Trophoblast cell (in vitro differentiated cells and primary cell): ENCODE measurements around the gene IFNAR1.

ENCODE experiments used
- DNase-seq, 2 donors: peaks; one replicate each; pipeline ENCODE4 v3.0.0-alpha.2; 2016
- H2AFZ ChIP-seq: 2 replicates; pipeline ENCODE4 v1.6.1; 2013; ENCODE audit warnings: low read length, moderate library complexity, mild to moderate bottlenecking; ENCODE audit not compliant: insufficient read depth, poor library complexity
- H2AK5ac ChIP-seq: 2 replicates; pipeline ENCODE4 v1.6.1; 2013; ENCODE audit warnings: mild to moderate bottlenecking, low read length
- H2BK120ac ChIP-seq: 2 replicates; pipeline ENCODE4 v1.6.1; 2013; ENCODE audit warnings: low read length, mild to moderate bottlenecking, moderate library complexity; ENCODE audit not compliant: insufficient read depth, poor library complexity
- H2BK12ac ChIP-seq: 2 replicates; pipeline ENCODE4 v1.6.1; 2013; ENCODE audit warnings: mild to moderate bottlenecking, low read length, moderate library complexity
- H2BK5ac ChIP-seq: 2 replicates; pipeline ENCODE4 v1.6.1; 2013; ENCODE audit warnings: low read length, low read depth, moderate library complexity, mild to moderate bottlenecking; ENCODE audit not compliant: poor library complexity
- H3K14ac ChIP-seq: 2 replicates; pipeline ENCODE4 v1.6.1; 2013; ENCODE audit warnings: mild to moderate bottlenecking, low read length
- H3K18ac ChIP-seq: 2 replicates; pipeline ENCODE4 v1.6.1; 2013; ENCODE audit warnings: mild to moderate bottlenecking, low read length
- H3K23ac ChIP-seq: 2 replicates; pipeline ENCODE4 v1.6.1; 2013; ENCODE audit warnings: low read length
- H3K27ac ChIP-seq: 2 replicates; pipeline ENCODE4 v1.5.1; 2013; ENCODE audit warnings: low read depth, mild to moderate bottlenecking, inconsistent platforms, low read length, moderate library complexity
- H3K27me3 ChIP-seq: 2 replicates; pipeline ENCODE4 v1.6.1; 2013; ENCODE audit warnings: inconsistent platforms, mild to moderate bottlenecking, low read length, moderate library complexity; ENCODE audit not compliant: insufficient read depth
- H3K36me3 ChIP-seq, 2 experiments: 1 replicate in 1 of 2; 2 replicates in 1 of 2; pipeline ENCODE4 v1.6.1; 2013; ENCODE audit warnings: low read length in 2 of 2, mild to moderate bottlenecking in 2 of 2, moderate library complexity in 1 of 2; ENCODE audit not compliant: insufficient read depth in 2 of 2, control insufficient read depth in 1 of 2
- H3K4ac ChIP-seq: 2 replicates; pipeline ENCODE4 v1.6.1; 2013; ENCODE audit warnings: low read depth, mild to moderate bottlenecking, low read length, moderate library complexity
- H3K4me1 ChIP-seq, 2 experiments: 1 replicate in 1 of 2; 2 replicates in 1 of 2; pipeline ENCODE4 v1.6.1; 2013; ENCODE audit warnings: low read length in 2 of 2, mild to moderate bottlenecking in 2 of 2, moderate library complexity in 1 of 2; ENCODE audit not compliant: insufficient read depth in 2 of 2, control insufficient read depth in 1 of 2
- H3K4me2 ChIP-seq: 2 replicates; pipeline ENCODE4 v1.6.1; 2013; ENCODE audit warnings: inconsistent platforms, mild to moderate bottlenecking, low read length, moderate library complexity
- H3K4me3 ChIP-seq: 2 replicates; pipeline ENCODE4 v1.5.1; 2013; ENCODE audit warnings: mild to moderate bottlenecking, low read depth, low read length, inconsistent platforms
- H3K79me1 ChIP-seq: one replicate; pipeline ENCODE4 v1.6.1; 2013; ENCODE audit warnings: low read length
- H3K79me2 ChIP-seq: 2 replicates; pipeline ENCODE4 v1.6.1; 2013; ENCODE audit warnings: low read length, mild to moderate bottlenecking; ENCODE audit not compliant: control insufficient read depth, insufficient read depth, poor library complexity
- H3K9ac ChIP-seq: 2 replicates; pipeline ENCODE4 v1.6.1; 2013; ENCODE audit warnings: mild to moderate bottlenecking, low read length
- H3K9me3 ChIP-seq: 2 replicates; pipeline ENCODE4 v1.6.1; 2013; ENCODE audit warnings: low read depth, mild to moderate bottlenecking, control low read depth, inconsistent platforms, low read length; ENCODE audit not compliant: insufficient read depth
- H4K12ac ChIP-seq: 2 replicates; pipeline ENCODE4 v1.6.1; 2013; ENCODE audit warnings: low read depth, mild to moderate bottlenecking, low read length, moderate library complexity
- H4K8ac ChIP-seq: 2 replicates; pipeline ENCODE4 v1.6.1; 2013; ENCODE audit warnings: low read depth, mild to moderate bottlenecking, low read length, moderate library complexity
- H4K91ac ChIP-seq: one replicate; pipeline ENCODE4 v1.6.1; 2013; ENCODE audit warnings: low read depth, mild to moderate bottlenecking, low read length, moderate library complexity
- WGBS: extraction: QIAGEN DNeasy Blood & Tissue Kit; methylation state at CpG from one replicate; pipeline ENCODE4 v1.1.7; 2013; ENCODE audit warnings: missing lambda C conversion rate; ENCODE audit not compliant: insufficient read length, insufficient coverage; ENCODE audit errors: extremely low coverage; 5-methylcytosine and 5-hydroxymethylcytosine counted together

Gene IFNAR1

GRCh38 chr21:33373451-33373850 is 48.7 kb downstream of the IFNAR1 start:
- H3K79me2 ChIP-seq, result no peaks in the 10 kb centered on the region
- H3K14ac ChIP-seq, result no peak overlapping the region
- H2AFZ ChIP-seq, result no peak overlapping the region
- H4K91ac ChIP-seq, result no peak overlapping the region
- no peak overlapping the region for H3K4ac ChIP-seq
- H3K36me3 ChIP-seq, result peaks cover 0 to 1% of the 10 kb centered on the region in 2 experiments
- H4K8ac ChIP-seq, result no peak overlapping the region
- no peak overlapping the region for H3K4me3 ChIP-seq
- H3K79me1 ChIP-seq, result no peaks in the 10 kb centered on the region
- no peak for DNase-seq
- WGBS, result no CpG with 5 or more reads among the region's 2 CpGs
- H3K18ac ChIP-seq, result no peak overlapping the region
- no peak overlapping the region for H2BK5ac ChIP-seq
- peaks cover 0 to 3% of the 10 kb centered on the region in 2 experiments for H3K4me1 ChIP-seq
- H2AK5ac ChIP-seq, result no peak overlapping the region
- no peak overlapping the region for H3K9ac ChIP-seq
- H3K23ac ChIP-seq, result no peak overlapping the region
- no peak overlapping the region for H2BK120ac ChIP-seq
- H3K27ac ChIP-seq, result no peak overlapping the region
- H2BK12ac ChIP-seq, result no peak overlapping the region
- H3K27me3 ChIP-seq, result no peaks in the 10 kb centered on the region
- no peak overlapping the region for H3K4me2 ChIP-seq
- H3K9me3 ChIP-seq, result peaks cover 6% of the 10 kb centered on the region
- H4K12ac ChIP-seq, result no peak overlapping the region

- no peak overlapping the region for H4K8ac ChIP-seq
- H3K9me3 ChIP-seq, result peaks cover 3% of the 10 kb centered on the region
- H3K4ac ChIP-seq, result no peak overlapping the region
- H4K91ac ChIP-seq, result no peak overlapping the region
- WGBS, result no CpG with 5 or more reads among the region's 2 CpGs
- no peak for DNase-seq
- no peaks in the 10 kb centered on the region for H3K79me1 ChIP-seq
- H2AK5ac ChIP-seq, result no peak overlapping the region
- no peak overlapping the region for H2AFZ ChIP-seq
- no peak overlapping the region for H4K12ac ChIP-seq
- H2BK120ac ChIP-seq, result no peak overlapping the region
- no peaks in the 10 kb centered on the region for H3K36me3 ChIP-seq
- H3K18ac ChIP-seq, result no peak overlapping the region
- no peak overlapping the region for H2BK5ac ChIP-seq
- H2BK12ac ChIP-seq, result no peak overlapping the region
- no peaks in the 10 kb centered on the region for H3K27me3 ChIP-seq
- H3K4me2 ChIP-seq, result no peak overlapping the region
- no peak overlapping the region for H3K9ac ChIP-seq
- H3K4me1 ChIP-seq, result peaks cover 0 to 3% of the 10 kb centered on the region in 2 experiments
- no peak overlapping the region for H3K4me3 ChIP-seq
- no peak overlapping the region for H3K27ac ChIP-seq
- no peak overlapping the region for H3K14ac ChIP-seq
- no peak overlapping the region for H3K23ac ChIP-seq
- H3K79me2 ChIP-seq, result no peaks in the 10 kb centered on the region
Measured at GRCh38 chr21:33374080-33374449, 49.3 kb downstream of the IFNAR1 start.

GRCh38 chr21:33374450-33375096 is 49.8 kb downstream of the IFNAR1 start:
- no peak overlapping the region for H2BK120ac ChIP-seq
- H3K9me3 ChIP-seq, result peaks cover 3% of the 10 kb centered on the region
- no peaks in the 10 kb centered on the region for H3K36me3 ChIP-seq
- no peak overlapping the region for H3K9ac ChIP-seq
- no peaks in the 10 kb centered on the region for H3K27me3 ChIP-seq
- no peak overlapping the region for H3K4me2 ChIP-seq
- H2BK12ac ChIP-seq, result no peak overlapping the region
- no peak overlapping the region for H4K8ac ChIP-seq
- no peak overlapping the region for H4K91ac ChIP-seq
- H2BK5ac ChIP-seq, result no peak overlapping the region
- no peak overlapping the region for H2AK5ac ChIP-seq
- no CpG with 5 or more reads among the region's 4 CpGs for WGBS
- no peak overlapping the region for H3K27ac ChIP-seq
- H3K79me2 ChIP-seq, result no peaks in the 10 kb centered on the region
- no peaks in the 10 kb centered on the region for H3K79me1 ChIP-seq
- no peak overlapping the region for H3K18ac ChIP-seq
- H3K4ac ChIP-seq, result no peak overlapping the region
- DNase-seq, result peak in 1 of 2 donors; percentile 59
- H3K23ac ChIP-seq, result no peak overlapping the region
- no peak overlapping the region for H3K4me3 ChIP-seq
- H4K12ac ChIP-seq, result no peak overlapping the region
- H3K4me1 ChIP-seq, result peaks cover 0 to 3% of the 10 kb centered on the region in 2 experiments
- no peak overlapping the region for H3K14ac ChIP-seq
- no peak overlapping the region for H2AFZ ChIP-seq

DNA sequence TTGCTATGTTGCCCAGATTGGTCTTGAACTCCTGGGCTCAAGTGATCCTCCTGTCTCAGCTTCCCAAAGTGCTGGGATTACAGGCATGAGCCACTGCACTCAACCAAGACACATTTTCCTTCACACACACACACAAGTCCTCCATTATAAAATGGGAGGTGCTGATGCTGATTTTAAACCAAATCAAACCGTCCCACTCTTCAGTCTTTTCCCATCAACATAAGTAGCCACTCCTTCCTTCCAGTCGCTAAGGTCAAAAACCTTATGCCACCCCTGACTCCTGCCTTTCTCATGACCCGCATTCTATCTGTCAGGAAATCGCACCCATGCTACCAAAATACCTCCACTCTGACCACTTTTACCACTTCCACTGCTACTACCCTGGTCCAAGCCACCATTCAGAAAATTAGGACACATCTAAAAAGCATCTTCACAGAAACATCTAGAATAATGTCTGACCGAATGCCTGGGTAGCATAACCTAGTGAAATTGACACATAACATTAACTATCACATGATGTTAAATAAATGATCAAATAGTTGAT is 50.4 kb downstream of the IFNAR1 start:
- no peak overlapping the region for H3K4me2 ChIP-seq
- peaks cover 3 to 4% of the 10 kb centered on the region in 2 experiments for H3K4me1 ChIP-seq
- H3K79me1 ChIP-seq, result no peaks in the 10 kb centered on the region
- H2BK12ac ChIP-seq, result no peak overlapping the region
- H2BK5ac ChIP-seq, result no peak overlapping the region
- H2AK5ac ChIP-seq, result no peak overlapping the region
- no peaks in the 10 kb centered on the region for H3K79me2 ChIP-seq
- no peak overlapping the region for H2BK120ac ChIP-seq
- WGBS, result no CpG with 5 or more reads among the region's 5 CpGs
- H3K9me3 ChIP-seq, result peaks cover under 1% of the 10 kb centered on the region
- H3K4me3 ChIP-seq, result no peak overlapping the region
- H4K12ac ChIP-seq, result no peak overlapping the region
- H3K9ac ChIP-seq, result no peak overlapping the region
- H3K23ac ChIP-seq, result no peak overlapping the region
- H3K18ac ChIP-seq, result no peak overlapping the region
- no peak overlapping the region for H3K4ac ChIP-seq
- H3K27ac ChIP-seq, result no peak overlapping the region
- no peak overlapping the region for H4K8ac ChIP-seq
- H3K27me3 ChIP-seq, result no peaks in the 10 kb centered on the region
- no peak overlapping the region for H3K14ac ChIP-seq
- no peak for DNase-seq
- no peak overlapping the region for H4K91ac ChIP-seq
- H2AFZ ChIP-seq, result no peak overlapping the region
- no peaks in the 10 kb centered on the region for H3K36me3 ChIP-seq
